Measurements from ENCODE around the gene ZGRF1.

GRCh38 chr4:112592717-112593116 lies 44.0 kb downstream of the ZGRF1 start:
- TF ChIP-seq POLR2A (IDR thresholded peaks at IDR 0.05; ENCODE audit: low read depth, low read length) (no peak), CTCF (IDR thresholded peaks at IDR 0.05; ENCODE audit: extremely low read depth in 1 of 2, insufficient read depth in 1 of 2, low read depth in 1 of 2, low read length in 2 of 2) (no peak), POLR2AphosphoS5 (IDR thresholded peaks at IDR 0.05; ENCODE audit: insufficient read depth, low read depth, low read length) (no peak), JUN (IDR thresholded peaks at IDR 0.05; ENCODE audit: borderline replicate concordance, insufficient read depth, insufficient read length, low read depth) (no peak), FOS (IDR thresholded peaks at IDR 0.05; ENCODE audit: borderline replicate concordance, insufficient read depth, low read length) (no peak), EZH2 (IDR thresholded peaks at IDR 0.05; ENCODE audit: borderline replicate concordance, low read depth, low read length, severe bottlenecking) (no peak), MYC (IDR thresholded peaks at IDR 0.05; ENCODE audit: low read depth, low read length) (no peak), MAX (IDR thresholded peaks at IDR 0.05; ENCODE audit: insufficient read depth, insufficient read length) (no peak)

Measured in endothelial cell of umbilical vein (primary cell).